ENCODE measurements around the gene AKT3.

The AKT3 gene

DNA sequence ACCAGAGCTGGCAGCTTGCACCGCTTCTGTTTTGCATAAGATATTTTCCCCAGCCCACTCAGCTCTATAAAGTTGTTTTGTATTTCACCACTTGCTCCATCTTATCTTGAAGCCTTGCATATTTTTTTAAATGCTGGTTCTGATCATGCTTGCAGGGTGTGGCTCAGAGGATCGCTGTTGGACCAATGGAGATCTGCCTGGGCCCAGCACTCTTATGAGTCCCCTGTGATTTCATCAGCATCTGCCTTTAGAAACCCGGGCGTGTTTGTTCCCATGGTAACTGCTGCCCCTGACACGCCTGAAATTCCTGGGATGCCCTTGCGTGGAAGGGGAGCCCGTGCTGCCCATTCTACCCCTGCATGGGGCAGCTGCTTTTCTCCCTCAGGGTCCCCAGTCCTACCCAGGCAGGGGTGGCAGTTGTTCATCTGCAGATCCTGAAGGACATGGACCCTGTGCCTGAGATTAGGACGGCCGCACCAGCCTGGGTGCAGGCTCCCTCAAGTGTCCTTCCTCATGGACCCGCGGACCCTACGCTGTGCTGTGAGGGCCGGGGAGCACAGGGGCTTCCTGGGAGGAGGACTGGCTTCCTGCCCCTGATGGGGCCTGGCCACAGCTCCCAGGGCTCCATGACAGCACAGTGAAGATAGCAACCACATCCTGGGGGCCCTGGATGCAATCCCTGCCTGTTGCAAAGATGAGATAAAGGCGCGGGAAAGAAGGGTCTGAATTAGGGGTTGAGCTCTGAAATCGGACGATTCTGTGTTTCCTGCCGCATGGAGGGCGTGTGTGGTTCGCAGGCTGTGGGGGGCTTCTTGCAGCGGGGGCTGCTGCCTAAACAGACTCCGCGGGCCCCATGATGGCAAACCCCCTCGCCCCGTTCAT is 367.7 kb downstream of the AKT3 start:
- no peak for DNase-seq

DNA sequence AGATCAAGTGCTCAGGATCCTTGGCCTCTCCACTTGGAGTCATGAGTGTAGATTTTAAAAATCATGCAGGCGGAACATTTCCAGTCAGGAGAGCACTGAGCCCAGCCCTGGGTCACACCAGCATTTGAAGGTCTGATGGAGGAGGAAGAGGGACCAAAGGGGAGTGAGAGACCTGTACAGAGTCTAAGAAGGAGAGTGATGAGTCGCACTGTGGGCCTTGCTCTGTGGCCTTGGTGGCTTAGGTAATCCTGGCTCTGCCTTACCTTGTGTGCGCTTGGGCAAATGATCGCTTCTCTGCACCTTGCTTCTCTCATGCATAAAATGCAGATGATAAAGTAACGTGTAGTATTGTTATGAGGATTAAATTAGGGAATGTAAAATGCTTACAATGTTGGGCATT is 368.9 kb downstream of the AKT3 start:
- no peak for DNase-seq

DNA sequence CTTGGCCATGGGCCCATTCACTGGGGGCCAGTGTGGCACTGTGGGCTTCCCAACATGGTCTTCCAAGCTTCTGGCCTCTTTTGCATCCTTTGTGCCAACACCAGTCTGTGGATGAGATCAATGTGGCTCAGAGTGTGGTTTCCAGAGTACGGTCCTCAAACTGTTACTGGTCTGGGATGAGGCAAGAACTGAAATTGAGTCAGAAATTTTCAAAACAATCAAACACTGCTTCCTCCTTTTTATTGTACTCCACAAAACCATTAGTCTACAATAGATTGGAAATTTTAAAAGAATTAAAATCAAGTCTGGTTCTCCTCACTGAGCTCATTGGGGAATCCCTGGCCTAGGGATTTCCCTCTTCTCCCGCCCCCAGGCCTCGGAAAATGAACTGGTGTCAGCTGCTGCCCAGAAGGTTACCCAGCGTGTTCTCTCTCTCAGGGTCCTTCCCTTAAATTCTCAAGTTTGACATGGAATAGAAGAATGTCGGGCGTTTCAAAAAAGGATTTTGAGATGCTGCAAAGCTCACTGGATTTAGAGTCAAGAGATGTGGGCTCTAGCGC is 372.2 kb downstream of the AKT3 start:
- no peak for DNase-seq

GRCh38 chr1:243475966-243476365 is 374.1 kb downstream of the AKT3 start:
- no peak for DNase-seq

- DNase-seq: no peak
Measured at GRCh38 chr1:243474906-243475305, 375.1 kb downstream of the AKT3 start.

GRCh38 chr1:243474136-243474881 is 375.7 kb downstream of the AKT3 start:
- no peak for DNase-seq

GRCh38 chr1:243473227-243474135 is 376.6 kb downstream of the AKT3 start:
- DNase-seq: no peak

- no peak for DNase-seq
Measured at GRCh38 chr1:243471754-243472745, 378.0 kb downstream of the AKT3 start.

- no peak for DNase-seq
Measured at GRCh38 chr1:243471026-243471685, 378.9 kb downstream of the AKT3 start.

- no peak for DNase-seq
Measured at GRCh38 chr1:243470502-243470901, 379.5 kb downstream of the AKT3 start.

GRCh38 chr1:243469497-243469896 is 380.5 kb downstream of the AKT3 start:
- DNase-seq: no peak

DNA sequence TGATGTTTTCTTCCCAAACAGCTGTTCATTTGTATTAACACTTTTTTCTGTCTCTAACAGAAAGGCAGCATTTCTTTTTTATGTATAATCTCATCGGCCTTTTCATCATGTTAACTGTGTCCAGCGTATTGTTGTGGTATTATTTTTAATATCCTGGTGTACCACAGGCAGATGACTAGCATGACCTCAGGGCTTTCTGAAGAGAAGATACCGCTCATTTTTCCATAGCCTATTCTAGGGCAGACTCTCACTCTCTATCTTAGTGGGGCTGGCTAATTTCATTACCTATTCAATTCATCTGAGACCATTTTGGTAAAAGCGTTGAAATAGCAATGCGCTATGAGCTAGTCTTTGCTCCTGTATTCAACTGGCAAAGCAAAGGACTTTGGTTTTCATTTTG is 384.3 kb downstream of the AKT3 start:
- no peak for DNase-seq

GRCh38 chr1:243465081-243465480 is 385.0 kb downstream of the AKT3 start:
- DNase-seq: no peak

GRCh38 chr1:243462929-243463697 is 386.9 kb downstream of the AKT3 start:
- DNase-seq: no peak

DNA sequence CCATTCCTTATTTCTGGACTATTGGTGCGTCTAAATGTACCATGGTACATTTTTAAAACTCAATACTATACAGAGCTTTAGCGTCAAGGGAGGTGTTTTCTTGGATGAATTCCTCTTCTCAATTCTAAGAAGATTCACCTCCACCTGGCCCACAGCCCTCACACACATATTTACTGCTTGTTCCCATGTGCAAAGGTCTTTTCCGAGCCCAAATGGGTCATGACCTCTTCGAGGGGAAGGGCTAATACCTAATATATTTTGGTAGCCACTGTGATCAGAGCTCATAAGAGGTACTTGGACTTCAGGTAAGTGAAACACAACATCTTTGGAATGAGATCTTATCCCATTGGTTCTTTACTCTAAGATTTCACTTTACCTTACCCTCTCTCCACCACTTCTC is 388.3 kb downstream of the AKT3 start:
- no peak for DNase-seq

GRCh38 chr1:243459059-243459458 is 391.0 kb downstream of the AKT3 start:
- DNase-seq: no peak

DNA sequence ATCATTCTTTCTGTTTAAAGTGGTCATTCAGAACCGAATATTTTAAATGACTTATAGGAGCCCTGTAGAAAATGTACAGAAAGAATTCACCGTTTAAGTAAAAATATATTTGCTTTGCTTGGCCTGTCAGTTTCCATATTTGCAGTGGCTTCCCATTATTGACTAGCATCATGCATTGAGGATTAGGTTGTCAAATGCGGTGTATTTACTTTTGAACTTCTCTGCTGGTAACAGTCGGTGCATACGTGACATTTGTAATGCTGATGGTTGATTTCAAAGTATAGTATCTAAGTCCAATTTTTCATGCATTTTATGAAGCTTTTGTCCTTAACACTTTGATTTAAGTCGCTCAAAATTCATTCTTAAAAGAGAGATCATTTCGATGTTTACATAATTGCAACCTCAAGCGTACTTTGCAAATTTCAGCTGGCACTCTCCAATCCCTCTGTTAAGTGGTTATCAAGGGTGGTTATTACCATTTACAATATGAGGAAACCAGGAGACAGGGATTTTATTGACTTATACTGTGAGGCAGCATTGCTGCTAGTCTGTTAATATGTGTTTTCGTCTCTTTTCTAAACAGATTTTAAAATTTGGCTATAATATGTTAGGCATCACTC is 392.6 kb downstream of the AKT3 start:
- no peak for DNase-seq

DNA sequence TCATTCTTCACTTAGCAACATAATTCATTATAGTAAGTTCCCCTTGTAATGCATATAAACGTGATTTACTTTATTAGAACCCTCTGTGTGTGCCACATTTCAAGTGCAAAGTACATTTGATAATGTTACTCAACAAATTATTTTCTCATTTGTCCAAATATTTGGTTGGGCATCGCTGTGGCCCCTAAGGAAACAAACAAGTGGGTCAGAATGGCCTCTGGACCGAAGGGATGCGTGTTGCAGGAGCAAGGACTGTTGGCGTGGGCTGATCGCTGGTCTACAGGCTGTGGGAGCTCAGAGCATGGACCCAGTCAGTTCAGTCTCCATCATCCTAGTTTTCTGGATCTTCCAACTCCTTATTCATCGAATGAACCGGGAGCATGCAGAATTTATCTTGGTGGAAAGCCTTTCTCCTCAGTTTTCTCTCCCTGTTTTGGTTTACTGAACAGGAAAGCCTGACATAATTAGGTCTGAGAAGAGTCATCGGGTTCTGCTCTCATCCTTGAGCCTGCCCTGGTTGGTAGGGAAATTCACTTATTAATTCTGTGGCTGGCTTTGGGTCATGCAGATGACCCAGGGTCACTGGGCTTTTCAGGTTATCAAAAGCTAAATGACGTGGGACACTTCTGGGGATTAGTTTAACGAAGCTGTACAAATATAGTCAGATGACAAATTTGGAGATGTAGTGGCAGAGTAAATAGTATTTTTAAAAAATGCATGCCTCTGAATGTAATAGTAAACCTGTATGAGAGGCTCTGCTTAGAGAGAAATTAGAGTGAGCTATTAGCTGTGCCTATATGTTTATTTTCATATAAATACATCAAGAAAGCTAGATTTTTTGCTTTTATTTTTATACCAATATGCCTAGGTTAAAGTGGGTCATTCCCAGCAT is 394.0 kb downstream of the AKT3 start:
- DNase-seq: no peak

Data from stimulated activated CD4-positive, alpha-beta T cell treated with anti-CD3 and anti-CD28 coated beads, Interleukin-2, amount 100 ng/mL, for 24 hours (primary cell).